ENCODE results near the gene CD72.

GRCh38 chr9:35616681-35617459, 1.3 kb downstream of the CD72 start:
- TF ChIP-seq GATA3 (IDR thresholded peaks at IDR 0.05; ENCODE audit: low read depth, low read length) (no peak), GATA2 (IDR thresholded peaks at IDR 0.05; ENCODE audit: low read depth, low read length) (no peak)
